ENCODE results near the gene C19orf47. TPM values are rescaled to one million over a fixed set of nuclear protein-coding genes. Genes with fewer than 3 reads are reported as not detected.
"Not testable (repeated sequence)": the region's sequence is repeated elsewhere in the genome, so short reads cannot be mapped to it uniquely, and the experiment has no call there.

Gene C19orf47
- total RNA-seq, 1 donor from 2014 or later, result 166 TPM

- intact Hi-C loops (cut with micrococcal nuclease), result no loop called here
- H3K9me3 ChIP-seq (replicated peaks), result no peaks in the 10 kb centered on the region
- H3K36me3 ChIP-seq, result peaks cover 59% of the 10 kb centered on the region
- H3K4me3 ChIP-seq, result no peak overlapping the region
- DNase-seq, result no peak
- H3K27me3 ChIP-seq (ENCODE audit: low read depth), result no peaks in the 10 kb centered on the region
- H3K4me1 ChIP-seq, result peaks cover 38% of the 10 kb centered on the region
- no peak for TF ChIP-seq CTCF (IDR thresholded peaks at IDR 0.05; ENCODE audit: borderline replicate concordance)
- no peak overlapping the region for H3K27ac ChIP-seq (replicated peaks)
Observed at GRCh38 chr19:40335855-40336600, 12.2 kb downstream of the C19orf47 start.

GRCh38 chr19:40335101-40335500 lies 13.1 kb downstream of the C19orf47 start:
- Histone ChIP-seq H3K27me3 (ENCODE audit: low read depth) (no peaks in the 10 kb centered on the region), H3K27ac (replicated peaks) (no peak overlapping the region), H3K36me3 (peaks cover 67% of the 10 kb centered on the region), H3K4me3 (no peak overlapping the region), H3K9me3 (replicated peaks) (no peaks in the 10 kb centered on the region), H3K4me1 (peaks cover 30% of the 10 kb centered on the region)
- TF ChIP-seq CTCF (IDR thresholded peaks at IDR 0.05; ENCODE audit: borderline replicate concordance), result no peak
- DNase-seq, result no peak
- intact Hi-C loops (cut with micrococcal nuclease), result no loop called here

GRCh38 chr19:40333083-40333482 lies 15.1 kb downstream of the C19orf47 start:
- DNase-seq; intact Hi-C loops (cut with micrococcal nuclease); H3K4me3 ChIP-seq; H3K9me3 ChIP-seq (replicated peaks); H3K27me3 ChIP-seq (ENCODE audit: low read depth); H3K27ac ChIP-seq (replicated peaks): not testable (repeated sequence)
- peaks cover 10% of the 10 kb centered on the region for H3K4me1 ChIP-seq
- H3K36me3 ChIP-seq, result peaks cover 74% of the 10 kb centered on the region

GRCh38 chr19:40332669-40333068 lies 15.5 kb downstream of the C19orf47 start:
- intact Hi-C loops (cut with micrococcal nuclease), result no loop called here
- Histone ChIP-seq H3K9me3 (replicated peaks) (no peaks in the 10 kb centered on the region), H3K4me1 (peaks cover 8% of the 10 kb centered on the region), H3K27me3 (ENCODE audit: low read depth) (no peaks in the 10 kb centered on the region), H3K27ac (replicated peaks) (no peak overlapping the region), H3K4me3 (no peak overlapping the region), H3K36me3 (peaks cover 78% of the 10 kb centered on the region)
- DNase-seq, result no peak
- TF ChIP-seq CTCF (IDR thresholded peaks at IDR 0.05; ENCODE audit: borderline replicate concordance), result no peak

- no peak for TF ChIP-seq CTCF (IDR thresholded peaks at IDR 0.05; ENCODE audit: borderline replicate concordance)
- Histone ChIP-seq H3K9me3 (replicated peaks) (no peaks in the 10 kb centered on the region), H3K27me3 (ENCODE audit: low read depth) (no peaks in the 10 kb centered on the region), H3K27ac (replicated peaks) (no peak overlapping the region), H3K4me3 (no peak overlapping the region), H3K36me3 (peaks cover 92% of the 10 kb centered on the region), H3K4me1 (no peaks in the 10 kb centered on the region)
- DNase-seq, result no peak
- intact Hi-C loops (cut with micrococcal nuclease), result no loop called here
Observed at GRCh38 chr19:40331052-40331451, 17.1 kb downstream of the C19orf47 start.

GRCh38 chr19:40326201-40326600 lies 22.0 kb downstream of the C19orf47 start:
- Histone ChIP-seq H3K27me3 (ENCODE audit: low read depth) (no peaks in the 10 kb centered on the region), H3K4me1 (no peaks in the 10 kb centered on the region), H3K4me3 (no peak overlapping the region), H3K9me3 (replicated peaks) (no peaks in the 10 kb centered on the region), H3K27ac (replicated peaks) (no peak overlapping the region), H3K36me3 (peaks cover 100% of the 10 kb centered on the region)
- no peak for TF ChIP-seq CTCF (IDR thresholded peaks at IDR 0.05; ENCODE audit: borderline replicate concordance)
- intact Hi-C loops (cut with micrococcal nuclease), result no loop called here
- no peak for DNase-seq
